Measurements from ENCODE around the gene MYL6. TPM values are rescaled to one million over a fixed set of nuclear protein-coding genes. Genes with fewer than 3 reads are reported as not detected.

The MYL6 gene
- total and polyA plus RNA-seq, 4 donors: 887 to 2,396 (median 1,446) TPM

DNA sequence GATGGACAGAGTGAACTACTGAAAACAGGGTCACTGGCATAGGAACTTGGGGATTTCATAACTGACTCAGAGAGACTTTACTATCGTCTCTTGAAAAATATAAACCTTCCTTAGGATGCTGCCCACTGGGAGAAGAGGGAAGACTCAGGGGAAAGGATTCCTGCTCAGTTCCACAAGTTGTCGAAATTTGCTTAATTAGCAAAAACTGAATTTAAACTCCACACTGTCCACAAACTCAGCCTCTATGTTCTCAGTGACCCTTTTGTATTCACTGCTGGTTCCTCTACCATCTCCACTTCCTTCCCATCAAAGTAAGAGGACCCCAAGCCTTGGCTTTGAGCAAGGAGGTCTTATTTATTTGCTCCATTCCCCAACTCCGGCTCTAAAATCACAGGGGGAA, 12.9 kb upstream of the MYL6 start:
- Histone ChIP-seq H3K27ac (ENCODE audit: low read depth, low read length) (no peak overlapping the region), H3K4me3 (ENCODE audit: low read depth, low read length) (no peak overlapping the region), H3K36me3 (ENCODE audit: control insufficient read depth, insufficient read depth, low read length) (peaks cover 33% of the 10 kb centered on the region), H3K9me3 (ENCODE audit: control insufficient read depth, insufficient read depth, low read length) (no peaks in the 10 kb centered on the region), H3K27me3 (ENCODE audit: control insufficient read depth, insufficient read depth, low read length) (no peaks in the 10 kb centered on the region), H3K4me1 (ENCODE audit: control insufficient read depth, insufficient read depth, low read length) (no peaks in the 10 kb centered on the region)
- DNase-seq (ENCODE audit: low read depth in 4 of 6, low spot score in 6 of 6): no peak
- no CpG with 5 or more reads among the region's 3 CpGs for WGBS (ENCODE audit: insufficient coverage)

DNA sequence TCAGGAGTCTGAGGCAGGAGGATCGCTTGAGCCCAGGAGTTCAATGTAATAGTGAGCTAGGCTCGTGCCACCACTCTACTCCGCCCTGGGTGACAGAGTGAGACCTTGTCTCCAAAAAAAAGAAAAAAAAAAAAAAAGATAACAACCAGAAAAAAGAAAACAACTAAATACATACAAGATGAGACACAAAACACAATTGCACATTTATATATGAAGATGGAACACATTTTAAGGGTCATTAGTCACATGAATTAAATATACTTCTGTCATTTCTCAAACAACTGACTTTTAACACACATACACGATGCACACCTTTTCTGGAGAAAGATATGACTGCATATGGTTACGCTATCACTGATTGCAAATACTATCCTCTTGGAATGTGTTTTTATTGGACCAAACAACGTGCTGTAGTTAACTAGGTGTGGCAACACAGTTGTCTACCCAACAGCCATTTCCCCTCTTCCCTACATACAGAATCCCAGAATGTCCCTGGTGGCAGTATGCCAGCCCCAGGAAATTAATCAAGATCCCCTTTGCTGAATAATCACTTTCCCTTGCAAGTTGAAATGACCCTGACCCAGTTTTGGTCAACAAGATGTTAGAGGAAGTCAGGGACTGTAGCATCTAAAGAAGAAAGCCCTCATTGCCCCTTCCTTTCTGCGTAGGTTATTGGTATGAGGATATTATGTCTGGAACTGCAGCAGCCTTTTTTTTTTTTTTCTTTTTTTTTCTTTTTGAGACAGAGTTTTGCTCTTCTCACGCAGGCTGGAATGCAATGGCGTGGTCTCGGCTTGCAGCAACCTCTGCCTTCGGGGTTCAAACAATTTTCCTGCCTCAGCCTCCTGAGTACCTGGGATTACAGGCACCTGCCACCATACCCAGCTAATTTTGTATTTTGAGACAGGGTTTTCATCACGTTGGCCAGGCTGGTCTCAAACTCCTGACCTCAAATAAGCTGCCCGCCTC, 11.4 kb upstream of the MYL6 start:
- no peaks in the 10 kb centered on the region for H3K9me3 ChIP-seq (ENCODE audit: control insufficient read depth, insufficient read depth, low read length)
- WGBS (ENCODE audit: insufficient coverage): 89% methylated on average over 5 of the region's 13 CpGs
- no peaks in the 10 kb centered on the region for H3K27me3 ChIP-seq (ENCODE audit: control insufficient read depth, insufficient read depth, low read length)
- H3K4me1 ChIP-seq (ENCODE audit: control insufficient read depth, insufficient read depth, low read length): peaks cover 7% of the 10 kb centered on the region
- peak overlapping the region; percentile 16 for H3K27ac ChIP-seq (ENCODE audit: low read depth, low read length)
- H3K4me3 ChIP-seq (ENCODE audit: low read depth, low read length): no peak overlapping the region
- H3K36me3 ChIP-seq (ENCODE audit: control insufficient read depth, insufficient read depth, low read length): peaks cover 25% of the 10 kb centered on the region
- peak in 1 of 6 donors; percentile 50 for DNase-seq (ENCODE audit: low read depth in 4 of 6, low spot score in 6 of 6)

DNA sequence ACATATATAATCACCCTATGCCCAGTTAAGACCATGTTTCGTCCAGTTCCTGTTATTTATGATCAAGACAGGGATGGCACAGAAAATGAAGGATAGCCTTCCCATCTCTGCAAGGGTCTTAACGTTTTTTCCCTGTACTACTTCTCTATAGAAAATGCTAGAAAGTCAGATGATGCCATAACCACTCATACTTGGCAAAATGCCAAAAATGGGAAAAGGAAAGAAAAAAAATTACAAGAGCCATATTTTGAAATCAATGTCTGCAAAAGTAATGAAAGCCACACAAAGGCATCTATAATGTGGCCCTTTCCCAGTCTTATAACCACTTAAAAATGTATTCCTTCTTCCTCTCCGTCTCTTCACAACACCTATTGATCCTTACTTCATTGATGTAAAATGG, 7.6 kb upstream of the MYL6 start:
- Histone ChIP-seq H3K4me3 (ENCODE audit: low read depth, low read length) (no peak overlapping the region), H3K9me3 (ENCODE audit: control insufficient read depth, insufficient read depth, low read length) (no peaks in the 10 kb centered on the region), H3K27ac (ENCODE audit: low read depth, low read length) (no peak overlapping the region), H3K27me3 (ENCODE audit: control insufficient read depth, insufficient read depth, low read length) (no peaks in the 10 kb centered on the region), H3K36me3 (ENCODE audit: control insufficient read depth, insufficient read depth, low read length) (peaks cover 14% of the 10 kb centered on the region), H3K4me1 (ENCODE audit: control insufficient read depth, insufficient read depth, low read length) (peaks cover 29% of the 10 kb centered on the region)
- WGBS (ENCODE audit: insufficient coverage): no CpG with 5 or more reads among the region's 3 CpGs
- DNase-seq (ENCODE audit: low read depth in 4 of 6, low spot score in 6 of 6): no peak

- peak in 1 of 6 donors; percentile 56 for DNase-seq (ENCODE audit: low read depth in 4 of 6, low spot score in 6 of 6)
- Histone ChIP-seq H3K27ac (ENCODE audit: low read depth, low read length) (peak overlapping the region; percentile 93), H3K4me3 (ENCODE audit: low read depth, low read length) (peak overlapping the region; percentile 80), H3K4me1 (ENCODE audit: control insufficient read depth, insufficient read depth, low read length) (peaks cover 32% of the 10 kb centered on the region), H3K36me3 (ENCODE audit: control insufficient read depth, insufficient read depth, low read length) (peaks cover 22% of the 10 kb centered on the region), H3K9me3 (ENCODE audit: control insufficient read depth, insufficient read depth, low read length) (no peaks in the 10 kb centered on the region), H3K27me3 (ENCODE audit: control insufficient read depth, insufficient read depth, low read length) (no peaks in the 10 kb centered on the region)
- 6% methylated on average over 12 of the region's 12 CpGs for WGBS (ENCODE audit: insufficient coverage)
Measured at GRCh38 chr12:56151672-56152131, 6.5 kb upstream of the MYL6 start.

GRCh38 chr12:56152132-56152755, 5.9 kb upstream of the MYL6 start, which contains the start of gene MYL6B:
TSS of gene MYL6B (plus strand) at chr12:56152587. CDS start at chr12:56153919, 1,332 bp downstream.
- WGBS (ENCODE audit: insufficient coverage): 0% methylated on average over 26 of the region's 37 CpGs
- Histone ChIP-seq H3K4me3 (ENCODE audit: low read depth, low read length) (peak within 1 kb of the TSS; percentile 80), H3K36me3 (ENCODE audit: control insufficient read depth, insufficient read depth, low read length) (peaks cover 22% of the 10 kb centered on the region)

DNA sequence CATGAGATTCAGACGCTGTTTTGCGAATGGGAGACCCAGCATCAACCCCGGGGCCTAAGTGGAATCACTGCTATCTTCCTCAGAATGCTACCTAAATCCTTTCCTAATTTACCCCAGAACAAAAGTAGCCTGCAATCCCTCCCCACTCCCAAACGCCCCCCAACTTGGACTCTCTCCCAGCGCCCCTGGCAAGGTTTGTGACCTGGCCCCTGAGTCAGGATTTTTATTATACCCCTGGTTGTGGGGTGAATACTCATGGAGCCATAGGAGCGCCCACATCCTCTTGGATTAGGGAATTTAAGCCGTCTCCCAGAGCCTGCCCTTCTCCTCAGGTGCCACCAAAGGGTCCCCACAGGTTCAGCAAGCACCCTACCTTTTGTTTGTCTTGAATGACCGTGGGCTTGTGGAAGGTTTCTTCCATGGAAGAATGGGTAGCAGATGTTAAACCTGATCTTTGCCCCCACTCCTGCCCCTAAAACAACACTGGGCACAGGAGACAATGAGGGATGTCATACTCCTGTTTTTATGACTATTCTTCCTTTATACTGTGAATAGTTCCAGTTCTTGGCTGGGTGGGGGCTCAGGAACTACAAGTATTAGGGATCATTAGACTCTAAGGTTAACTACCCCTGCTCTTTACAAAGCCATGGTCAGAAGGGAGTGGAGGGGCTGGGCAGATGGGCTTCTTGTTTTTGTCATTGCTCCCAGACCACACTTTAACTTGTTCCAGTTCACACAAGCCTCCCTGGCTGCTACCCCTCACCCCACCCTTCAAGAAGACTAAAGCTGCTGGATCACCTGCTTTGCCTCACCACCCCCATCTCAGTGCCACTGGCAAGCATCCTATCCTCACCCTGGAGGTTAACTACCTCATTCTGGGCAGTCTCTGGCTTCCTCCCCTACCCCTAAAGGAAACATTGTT, 5.1 kb upstream of the MYL6 start:
- peaks cover 22% of the 10 kb centered on the region for H3K36me3 ChIP-seq (ENCODE audit: control insufficient read depth, insufficient read depth, low read length)
- no peaks in the 10 kb centered on the region for H3K27me3 ChIP-seq (ENCODE audit: control insufficient read depth, insufficient read depth, low read length)
- H3K9me3 ChIP-seq (ENCODE audit: control insufficient read depth, insufficient read depth, low read length): no peaks in the 10 kb centered on the region
- H3K27ac ChIP-seq (ENCODE audit: low read depth, low read length): peak overlapping the region; percentile 93
- no peak for DNase-seq (ENCODE audit: low read depth in 4 of 6, low spot score in 6 of 6)
- H3K4me1 ChIP-seq (ENCODE audit: control insufficient read depth, insufficient read depth, low read length): peaks cover 45% of the 10 kb centered on the region
- peak overlapping the region; percentile 80 for H3K4me3 ChIP-seq (ENCODE audit: low read depth, low read length)
- 0% methylated on average over 2 of the region's 8 CpGs for WGBS (ENCODE audit: insufficient coverage)

More at GRCh38 chr12:56152132-56152755, 5.9 kb upstream of the MYL6 start, which contains the start of gene MYL6B:
- Histone ChIP-seq H3K9me3 (ENCODE audit: control insufficient read depth, insufficient read depth, low read length) (no peaks in the 10 kb centered on the region), H3K4me1 (ENCODE audit: control insufficient read depth, insufficient read depth, low read length) (peaks cover 38% of the 10 kb centered on the region), H3K27me3 (ENCODE audit: control insufficient read depth, insufficient read depth, low read length) (no peaks in the 10 kb centered on the region), H3K27ac (ENCODE audit: low read depth, low read length) (peak within 1 kb of the TSS; percentile 93)
- peak; percentile 83 to 98 (median 90) for DNase-seq (ENCODE audit: low read depth in 4 of 6, low spot score in 6 of 6)

GRCh38 chr12:56153678-56154065, 4.5 kb upstream of the MYL6 start:
- no peak overlapping the region for H3K4me3 ChIP-seq (ENCODE audit: low read depth, low read length)
- 84% methylated on average over 4 of the region's 5 CpGs for WGBS (ENCODE audit: insufficient coverage)
- no peaks in the 10 kb centered on the region for H3K27me3 ChIP-seq (ENCODE audit: control insufficient read depth, insufficient read depth, low read length)
- H3K36me3 ChIP-seq (ENCODE audit: control insufficient read depth, insufficient read depth, low read length): peaks cover 22% of the 10 kb centered on the region
- H3K27ac ChIP-seq (ENCODE audit: low read depth, low read length): no peak overlapping the region
- no peak for DNase-seq (ENCODE audit: low read depth in 4 of 6, low spot score in 6 of 6)
- H3K9me3 ChIP-seq (ENCODE audit: control insufficient read depth, insufficient read depth, low read length): no peaks in the 10 kb centered on the region
- peaks cover 45% of the 10 kb centered on the region for H3K4me1 ChIP-seq (ENCODE audit: control insufficient read depth, insufficient read depth, low read length)

DNA sequence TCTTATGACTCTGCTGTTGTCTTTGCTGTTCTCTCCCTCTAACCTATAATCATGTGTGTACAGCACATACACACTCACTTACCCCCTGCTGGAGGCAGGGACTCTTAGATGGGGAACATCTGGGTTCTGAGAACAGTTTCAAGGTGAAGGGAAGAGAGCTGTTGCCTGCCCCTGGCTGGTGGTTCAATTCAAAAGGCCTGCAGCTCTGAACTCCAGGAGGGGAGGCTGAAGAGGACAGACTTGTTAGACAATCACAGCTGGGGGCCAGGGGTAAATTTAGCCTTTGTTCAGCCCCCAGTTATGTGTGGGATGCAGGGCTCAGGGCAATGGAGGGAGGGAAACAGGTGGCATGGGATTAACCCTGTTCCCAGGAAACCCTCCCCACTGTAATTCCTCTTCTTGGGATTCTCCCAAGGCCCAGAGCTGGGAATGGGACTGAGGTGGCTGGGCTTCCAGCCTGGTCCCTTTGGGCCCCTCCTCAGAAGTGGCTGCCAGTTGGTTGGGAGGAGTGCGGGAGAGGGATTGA, 3.9 kb upstream of the MYL6 start:
- Histone ChIP-seq H3K4me1 (ENCODE audit: control insufficient read depth, insufficient read depth, low read length) (peaks cover 49% of the 10 kb centered on the region), H3K27ac (ENCODE audit: low read depth, low read length) (no peak overlapping the region), H3K27me3 (ENCODE audit: control insufficient read depth, insufficient read depth, low read length) (no peaks in the 10 kb centered on the region), H3K9me3 (ENCODE audit: control insufficient read depth, insufficient read depth, low read length) (no peaks in the 10 kb centered on the region), H3K36me3 (ENCODE audit: control insufficient read depth, insufficient read depth, low read length) (peaks cover 20% of the 10 kb centered on the region), H3K4me3 (ENCODE audit: low read depth, low read length) (no peak overlapping the region)
- WGBS (ENCODE audit: insufficient coverage): no CpG with 5 or more reads among the region's 1 CpG
- DNase-seq (ENCODE audit: low read depth in 4 of 6, low spot score in 6 of 6): no peak

GRCh38 chr12:56154818-56155217, 3.3 kb upstream of the MYL6 start:
- WGBS (ENCODE audit: insufficient coverage): 93% methylated on average over 5 of the region's 5 CpGs
- Histone ChIP-seq H3K36me3 (ENCODE audit: control insufficient read depth, insufficient read depth, low read length) (peaks cover 25% of the 10 kb centered on the region), H3K4me1 (ENCODE audit: control insufficient read depth, insufficient read depth, low read length) (peaks cover 54% of the 10 kb centered on the region), H3K9me3 (ENCODE audit: control insufficient read depth, insufficient read depth, low read length) (no peaks in the 10 kb centered on the region), H3K27me3 (ENCODE audit: control insufficient read depth, insufficient read depth, low read length) (no peaks in the 10 kb centered on the region), H3K4me3 (ENCODE audit: low read depth, low read length) (no peak overlapping the region), H3K27ac (ENCODE audit: low read depth, low read length) (no peak overlapping the region)
- no peak for DNase-seq (ENCODE audit: low read depth in 4 of 6, low spot score in 6 of 6)

All from spinal cord (tissue), 10 donors.